ENCODE data around the gene IRAG1. TPM values are rescaled to one million over a fixed set of nuclear protein-coding genes. Genes with fewer than 3 reads are reported as not detected.

IRAG1 gene
- total RNA-seq, 2 experiments from 2014 or later: not detected

- Mint-ChIP-seq H3K27me3 (peaks cover 40% of the 10 kb centered on the region), H3K36me3 (no peaks in the 10 kb centered on the region), H3K4me1 (ENCODE audit: low read depth) (peaks cover 5% of the 10 kb centered on the region), H3K9me3 (no peaks in the 10 kb centered on the region), H3K4me3 (no peak overlapping the region), H3K27ac (no peak overlapping the region)
- ChIA-PET CTCF (interaction anchor here (0.5 to 1.2 kb wide), 3 partner anchors 20 to 309 kb away, joined by 3 to 6 read pairs (median 3); no protein-coding TSS in a partner anchor), POLR2A (interaction anchor here (0.5 kb wide), 1 partner anchor 26 kb away, joined by 4 read pairs; no protein-coding TSS in a partner anchor)
- intact Hi-C loops (cut with micrococcal nuclease): no loop called here
- no peak for DNase-seq
Measured at GRCh38 chr11:10674911-10675440, 18.6 kb downstream of the IRAG1 start.

GRCh38 chr11:10674440-10674855 lies 19.1 kb downstream of the IRAG1 start:
- Mint-ChIP-seq H3K9me3 (no peaks in the 10 kb centered on the region), H3K27me3 (peaks cover 40% of the 10 kb centered on the region), H3K4me3 (no peak overlapping the region), H3K36me3 (no peaks in the 10 kb centered on the region), H3K27ac (no peak overlapping the region), H3K4me1 (ENCODE audit: low read depth) (peaks cover 5% of the 10 kb centered on the region)
- no peak for DNase-seq
- ChIA-PET POLR2A (interaction anchor here (0.5 kb wide), 1 partner anchor 26 kb away, joined by 4 read pairs; no protein-coding TSS in a partner anchor), CTCF (interaction anchor here (0.5 to 1.2 kb wide), 3 partner anchors 19 to 308 kb away, joined by 3 to 6 read pairs (median 3); no protein-coding TSS in a partner anchor)
- intact Hi-C loops (cut with micrococcal nuclease): no loop called here

GRCh38 chr11:10673501-10674062 lies 20.0 kb downstream of the IRAG1 start:
- Mint-ChIP-seq H3K27me3 (peaks cover 34% of the 10 kb centered on the region), H3K4me1 (ENCODE audit: low read depth) (peaks cover 5% of the 10 kb centered on the region), H3K27ac (no peak overlapping the region), H3K36me3 (no peaks in the 10 kb centered on the region), H3K4me3 (no peak overlapping the region), H3K9me3 (no peaks in the 10 kb centered on the region)
- intact Hi-C loops (cut with micrococcal nuclease): no loop called here
- no peak for DNase-seq
- POLR2A ChIA-PET: no interaction called here
- CTCF ChIA-PET: interaction anchor here (0.6 to 1.2 kb wide), 3 partner anchors 18 to 119 kb away, joined by 3 to 6 read pairs (median 4); no protein-coding TSS in a partner anchor

- no peaks in the 10 kb centered on the region for H3K9me3 Mint-ChIP-seq
- peaks cover 19% of the 10 kb centered on the region for H3K27me3 Mint-ChIP-seq
- H3K4me3 Mint-ChIP-seq: no peak overlapping the region
- H3K27ac Mint-ChIP-seq: no peak overlapping the region
- peaks cover 3% of the 10 kb centered on the region for H3K4me1 Mint-ChIP-seq (ENCODE audit: low read depth)
- intact Hi-C loops (cut with micrococcal nuclease): no loop called here
- H3K36me3 Mint-ChIP-seq: no peaks in the 10 kb centered on the region
- ChIA-PET POLR2A (no interaction called here), CTCF (no interaction called here)
- no peak for DNase-seq
Measured at GRCh38 chr11:10670099-10670498, 23.5 kb downstream of the IRAG1 start.

GRCh38 chr11:10669258-10670033 lies 24.1 kb downstream of the IRAG1 start:
- Mint-ChIP-seq H3K27ac (no peak overlapping the region), H3K4me3 (no peak overlapping the region), H3K36me3 (no peaks in the 10 kb centered on the region), H3K27me3 (peaks cover 16% of the 10 kb centered on the region), H3K9me3 (no peaks in the 10 kb centered on the region), H3K4me1 (ENCODE audit: low read depth) (peaks cover under 1% of the 10 kb centered on the region)
- POLR2A ChIA-PET: no interaction called here
- CTCF ChIA-PET: no interaction called here
- intact Hi-C loops (cut with micrococcal nuclease): no loop called here
- DNase-seq: no peak

GRCh38 chr11:10667521-10667885 lies 26.1 kb downstream of the IRAG1 start:
- ChIA-PET POLR2A (no interaction called here), CTCF (no interaction called here)
- Mint-ChIP-seq H3K36me3 (no peaks in the 10 kb centered on the region), H3K4me3 (no peak overlapping the region), H3K27ac (no peak overlapping the region), H3K9me3 (no peaks in the 10 kb centered on the region), H3K4me1 (ENCODE audit: low read depth) (no peaks in the 10 kb centered on the region), H3K27me3 (peaks cover 8% of the 10 kb centered on the region)
- intact Hi-C loops (cut with micrococcal nuclease): no loop called here
- no peak for DNase-seq

GRCh38 chr11:10666556-10667520 lies 26.7 kb downstream of the IRAG1 start:
- Mint-ChIP-seq H3K27me3 (peaks cover 6% of the 10 kb centered on the region), H3K4me3 (no peak overlapping the region), H3K9me3 (no peaks in the 10 kb centered on the region), H3K4me1 (ENCODE audit: low read depth) (no peaks in the 10 kb centered on the region), H3K36me3 (no peaks in the 10 kb centered on the region), H3K27ac (no peak overlapping the region)
- no peak for DNase-seq
- ChIA-PET POLR2A (no interaction called here), CTCF (no interaction called here)
- intact Hi-C loops (cut with micrococcal nuclease): no loop called here

GRCh38 chr11:10664496-10664895 lies 29.1 kb downstream of the IRAG1 start:
- no peak for DNase-seq
- Mint-ChIP-seq H3K36me3 (no peaks in the 10 kb centered on the region), H3K4me1 (ENCODE audit: low read depth) (peaks cover 3% of the 10 kb centered on the region), H3K9me3 (no peaks in the 10 kb centered on the region), H3K27ac (no peak overlapping the region), H3K27me3 (peaks cover 6% of the 10 kb centered on the region), H3K4me3 (no peak overlapping the region)
- ChIA-PET POLR2A (no interaction called here), CTCF (interaction anchor here (3.0 kb wide), 1 partner anchor 11 kb away, joined by 17 read pairs; no protein-coding TSS in a partner anchor)
- intact Hi-C loops (cut with micrococcal nuclease): no loop called here

GRCh38 chr11:10663990-10664389 lies 29.6 kb downstream of the IRAG1 start:
- Mint-ChIP-seq H3K4me3 (no peak overlapping the region), H3K36me3 (no peaks in the 10 kb centered on the region), H3K27ac (no peak overlapping the region), H3K27me3 (peaks cover 6% of the 10 kb centered on the region), H3K9me3 (no peaks in the 10 kb centered on the region), H3K4me1 (ENCODE audit: low read depth) (peaks cover 6% of the 10 kb centered on the region)
- CTCF ChIA-PET: interaction anchor here (1.5 to 3.0 kb wide), 2 partner anchors 10 to 261 kb away, joined by 3 to 17 read pairs; no protein-coding TSS in a partner anchor
- POLR2A ChIA-PET: no interaction called here
- intact Hi-C loops (cut with micrococcal nuclease): no loop called here
- DNase-seq: no peak

GRCh38 chr11:10663365-10663764 lies 30.2 kb downstream of the IRAG1 start:
- ChIA-PET POLR2A (no interaction called here), CTCF (interaction anchor here (1.5 to 3.0 kb wide), 2 partner anchors 10 to 261 kb away, joined by 3 to 17 read pairs; no protein-coding TSS in a partner anchor)
- Mint-ChIP-seq H3K9me3 (no peaks in the 10 kb centered on the region), H3K27me3 (peaks cover 6% of the 10 kb centered on the region), H3K4me1 (ENCODE audit: low read depth) (peaks cover 6% of the 10 kb centered on the region), H3K4me3 (no peak overlapping the region), H3K27ac (no peak overlapping the region), H3K36me3 (no peaks in the 10 kb centered on the region)
- intact Hi-C loops (cut with micrococcal nuclease): no loop called here
- no peak for DNase-seq

- ChIA-PET POLR2A (no interaction called here), CTCF (no interaction called here)
- Mint-ChIP-seq H3K36me3 (no peaks in the 10 kb centered on the region), H3K27me3 (no peaks in the 10 kb centered on the region), H3K9me3 (no peaks in the 10 kb centered on the region), H3K4me3 (no peak overlapping the region), H3K27ac (no peak overlapping the region), H3K4me1 (ENCODE audit: low read depth) (peaks cover 19% of the 10 kb centered on the region)
- intact Hi-C loops (cut with micrococcal nuclease): no loop called here
- DNase-seq: no peak
Measured at GRCh38 chr11:10660323-10660722, 33.2 kb downstream of the IRAG1 start.
